Stimulated activated CD8-positive, alpha-beta memory T cell treated with anti-CD3 and anti-CD28 coated beads, Interleukin-7, amount 100 ng/mL, for 1 hour (primary cell): ENCODE measurements around the gene GTPBP1.

Source experiments
- DNase-seq, 2 donors: peaks; one replicate each; pipeline ENCODE4 v3.0.0-alpha.2; 2020; ENCODE audit warnings: low read depth in 2 of 2

Gene GTPBP1

DNA sequence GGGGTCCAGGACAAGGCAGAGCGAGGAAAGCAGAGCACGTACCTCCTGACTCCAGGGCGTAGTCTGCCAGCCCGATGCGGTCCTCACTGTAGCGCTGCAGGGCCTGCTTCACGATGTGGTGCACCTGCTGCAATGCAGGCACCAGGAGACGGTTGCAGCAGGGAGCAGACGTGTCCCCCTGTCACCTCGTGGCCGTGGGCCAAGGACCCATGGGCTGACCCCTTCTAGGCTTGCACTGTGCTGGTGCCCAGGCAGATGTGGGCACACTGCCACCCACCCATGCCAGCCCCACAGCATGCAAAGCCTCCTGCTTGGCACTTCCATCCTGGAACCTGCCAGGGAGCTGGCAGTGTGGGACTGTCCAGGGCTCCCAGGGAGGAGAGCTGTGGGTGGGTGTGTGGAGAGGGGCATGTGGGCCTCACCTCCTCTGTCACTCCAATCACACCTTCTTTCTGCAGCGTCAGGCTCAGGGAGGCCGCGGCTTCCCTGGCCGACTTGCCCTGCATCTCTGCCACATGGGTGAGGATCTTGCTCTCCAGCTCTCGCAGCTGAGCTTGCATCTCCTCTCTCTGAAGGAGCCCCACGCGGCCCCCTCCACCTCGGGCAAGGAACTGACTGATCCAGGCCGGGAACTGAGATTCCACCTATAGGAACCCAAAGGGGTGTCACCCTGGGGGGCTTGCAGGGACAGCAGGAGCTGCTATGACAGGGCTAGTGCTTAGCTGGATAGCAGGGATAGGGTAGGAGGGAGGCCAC, 33.7 kb downstream of the GTPBP1 start:
- DNase-seq, result no peak

DNA sequence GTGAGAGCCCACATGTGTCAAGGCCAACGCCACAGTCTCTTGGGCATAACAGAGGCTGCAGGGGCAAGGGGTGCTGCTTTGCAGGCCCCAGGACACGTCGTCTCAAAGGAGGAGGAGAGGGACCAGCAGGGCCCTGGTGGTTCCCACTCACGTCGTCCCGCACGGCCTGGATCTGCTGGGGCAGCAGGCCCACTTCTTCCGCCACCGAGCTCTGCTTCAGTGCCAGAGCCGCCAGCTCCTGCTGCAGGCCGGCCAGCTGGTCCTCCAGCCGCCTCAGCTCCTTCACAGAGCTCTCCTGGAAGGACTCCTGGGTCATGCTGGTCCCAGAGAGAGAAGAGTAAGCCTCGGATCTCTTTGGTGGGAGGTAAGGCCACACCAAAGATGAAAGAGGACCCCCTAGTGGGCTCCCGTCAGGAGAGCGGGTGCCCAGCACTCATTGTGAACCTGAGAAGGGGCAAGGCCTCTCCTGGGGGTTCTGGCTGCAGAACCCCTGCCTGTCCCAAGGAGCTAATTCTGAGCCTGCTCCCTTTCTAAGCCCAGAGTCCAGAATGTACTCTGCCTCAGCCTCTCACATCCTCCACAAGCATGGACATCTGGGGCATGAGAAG, 34.5 kb downstream of the GTPBP1 start:
- DNase-seq, result no peak

DNA sequence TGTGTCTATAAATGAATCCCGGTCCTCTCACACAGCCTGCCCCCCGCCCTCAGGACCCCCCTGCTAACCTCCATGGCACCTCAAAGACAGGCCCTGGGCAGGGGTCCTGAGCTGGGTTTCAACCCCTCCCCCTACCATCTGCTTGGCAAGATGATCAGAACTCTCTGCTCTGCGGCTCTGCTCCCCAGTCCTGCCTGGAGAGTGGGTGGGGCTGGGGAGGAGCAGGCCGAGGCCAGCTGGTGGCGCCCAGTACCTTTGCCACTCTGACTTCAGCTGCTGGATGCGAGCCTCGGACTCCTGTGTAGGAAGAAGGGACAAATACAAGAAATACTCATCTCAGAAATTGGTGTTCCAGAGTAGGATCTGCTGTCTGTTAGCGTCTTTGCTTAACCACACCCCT, 35.0 kb downstream of the GTPBP1 start:
- DNase-seq, result no peak

DNA sequence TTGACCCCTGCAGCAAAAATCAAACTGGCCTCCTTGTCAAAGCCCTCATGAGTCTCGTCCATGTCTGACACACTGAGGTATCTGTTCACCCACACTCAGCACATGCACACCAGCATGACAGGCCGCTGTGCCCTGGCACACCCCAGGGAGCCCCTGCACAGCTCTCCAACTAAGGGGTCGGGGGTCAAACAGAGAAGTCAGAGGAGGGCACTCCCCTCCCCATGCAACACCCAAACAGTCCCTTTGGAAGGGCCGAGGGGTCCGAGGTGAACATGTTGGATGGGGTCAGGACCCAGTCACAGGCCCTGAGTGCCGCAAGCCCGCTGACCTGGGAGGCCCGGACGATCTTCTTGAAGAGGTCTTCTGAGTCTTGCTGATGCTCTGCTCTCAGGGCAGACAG, 35.4 kb downstream of the GTPBP1 start:
- no peak for DNase-seq

DNA sequence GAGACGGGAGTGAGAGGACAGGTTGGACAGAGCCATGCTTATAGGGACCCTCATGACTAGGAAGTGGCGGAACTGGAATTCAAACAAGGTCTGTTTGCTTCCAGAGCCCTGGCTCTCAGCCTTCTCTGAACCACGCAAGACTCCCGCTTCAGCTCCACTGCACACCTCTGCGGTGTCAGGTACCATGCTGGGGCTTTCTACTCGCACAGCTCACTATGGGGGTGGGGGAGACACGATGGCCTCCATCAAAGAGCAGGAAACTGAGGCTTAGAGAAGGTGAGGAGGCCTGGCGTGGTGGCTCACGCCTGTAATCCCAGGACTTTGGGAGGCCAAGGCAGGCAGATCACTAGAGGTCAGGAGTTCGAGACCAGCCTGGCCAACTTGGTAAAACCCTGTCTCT, 35.8 kb downstream of the GTPBP1 start:
- no peak for DNase-seq

DNA sequence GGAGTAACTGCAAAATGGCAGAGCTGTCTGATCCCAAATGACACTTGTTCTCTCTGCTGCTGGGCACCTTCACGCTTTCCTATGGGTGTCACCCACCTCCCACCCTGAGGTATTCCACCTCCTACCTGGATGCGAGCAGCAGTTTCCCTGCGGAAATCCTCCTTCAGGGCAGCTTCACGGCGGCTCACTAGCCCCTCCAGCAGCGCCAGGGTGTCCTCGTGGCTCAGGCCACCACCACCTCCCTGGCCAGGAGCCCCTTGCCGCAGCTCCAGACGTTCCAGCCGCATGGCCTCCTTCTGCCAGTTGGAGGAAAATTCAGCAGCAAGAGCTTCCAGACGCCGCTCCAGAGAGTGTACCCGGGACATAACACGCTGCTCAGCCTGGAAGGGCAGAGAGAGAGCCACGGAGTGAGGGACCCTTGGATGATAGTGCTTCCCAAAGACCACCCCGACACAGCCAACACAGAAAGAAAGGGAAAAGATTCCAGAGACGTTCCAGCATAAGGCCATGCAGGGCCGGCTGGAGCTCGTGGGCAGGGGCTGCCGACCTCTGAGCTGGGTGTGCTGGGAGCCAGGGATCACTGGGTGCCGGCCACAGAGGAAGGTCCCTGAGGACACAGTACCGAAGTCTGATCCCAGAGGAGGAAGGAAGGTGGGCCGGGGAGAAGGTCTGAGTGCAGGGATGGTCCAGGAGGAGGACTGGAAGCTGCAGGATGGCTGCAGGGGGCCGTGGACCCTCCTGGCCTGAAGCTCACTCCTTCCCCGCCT, 36.6 kb downstream of the GTPBP1 start:
- no peak for DNase-seq

DNA sequence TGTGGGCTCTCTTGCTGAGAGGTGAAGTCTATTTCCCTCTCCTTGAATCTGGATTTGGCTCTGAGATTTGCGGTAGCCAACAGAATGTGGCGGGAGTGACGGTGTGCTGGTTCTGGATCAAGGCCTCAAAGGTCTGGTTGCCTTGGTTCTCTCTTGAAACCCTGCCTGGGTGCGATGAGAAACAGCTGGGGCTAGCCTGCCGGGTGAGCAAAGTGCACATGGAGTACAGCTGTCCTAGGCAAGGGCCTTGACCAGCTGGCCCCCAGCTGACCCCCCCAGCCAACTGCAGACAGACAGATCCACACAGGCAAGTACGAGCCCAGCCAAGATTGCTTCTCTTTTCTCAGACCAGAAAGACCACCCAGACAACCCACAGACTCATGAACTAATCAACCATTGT, 39.2 kb downstream of the GTPBP1 start:
- no peak for DNase-seq

DNA sequence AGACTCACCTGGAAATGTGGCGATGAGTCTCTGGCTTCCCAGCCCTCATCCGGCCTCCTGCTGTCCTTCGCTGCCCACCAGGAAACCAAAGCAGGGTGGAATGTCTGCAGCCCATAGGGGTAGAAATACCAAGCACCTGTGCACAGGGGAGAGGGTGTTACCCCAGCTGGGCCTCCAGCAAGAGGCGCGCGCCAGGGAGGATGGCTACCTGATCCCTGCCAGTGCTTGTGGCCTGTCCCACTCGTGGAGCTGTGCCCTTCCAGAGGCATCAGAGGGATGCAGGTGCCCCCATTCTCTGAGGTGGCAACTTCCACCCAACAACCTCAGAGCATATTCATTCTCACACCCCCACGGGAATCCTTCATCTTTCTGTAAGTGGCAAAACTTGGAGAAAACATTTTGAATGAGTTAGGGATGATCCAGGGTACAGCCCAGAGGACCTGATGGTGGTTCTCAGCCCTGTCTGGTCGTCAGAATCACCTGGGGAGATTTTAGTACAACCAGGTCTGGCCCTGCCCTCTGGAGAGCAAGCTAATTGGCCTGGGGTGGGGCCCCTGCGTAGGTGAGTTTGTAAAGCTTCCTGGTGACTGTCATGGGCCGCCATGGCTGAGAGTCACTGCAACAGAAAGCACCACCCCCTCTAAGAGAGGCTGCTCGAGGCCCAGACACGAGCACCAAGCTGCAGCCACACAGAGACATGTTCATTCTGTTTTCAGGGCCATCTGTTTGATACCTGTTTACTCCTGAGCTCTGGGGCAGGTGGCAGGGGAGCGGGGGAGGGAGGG, 40.1 kb downstream of the GTPBP1 start:
- DNase-seq, result no peak

DNA sequence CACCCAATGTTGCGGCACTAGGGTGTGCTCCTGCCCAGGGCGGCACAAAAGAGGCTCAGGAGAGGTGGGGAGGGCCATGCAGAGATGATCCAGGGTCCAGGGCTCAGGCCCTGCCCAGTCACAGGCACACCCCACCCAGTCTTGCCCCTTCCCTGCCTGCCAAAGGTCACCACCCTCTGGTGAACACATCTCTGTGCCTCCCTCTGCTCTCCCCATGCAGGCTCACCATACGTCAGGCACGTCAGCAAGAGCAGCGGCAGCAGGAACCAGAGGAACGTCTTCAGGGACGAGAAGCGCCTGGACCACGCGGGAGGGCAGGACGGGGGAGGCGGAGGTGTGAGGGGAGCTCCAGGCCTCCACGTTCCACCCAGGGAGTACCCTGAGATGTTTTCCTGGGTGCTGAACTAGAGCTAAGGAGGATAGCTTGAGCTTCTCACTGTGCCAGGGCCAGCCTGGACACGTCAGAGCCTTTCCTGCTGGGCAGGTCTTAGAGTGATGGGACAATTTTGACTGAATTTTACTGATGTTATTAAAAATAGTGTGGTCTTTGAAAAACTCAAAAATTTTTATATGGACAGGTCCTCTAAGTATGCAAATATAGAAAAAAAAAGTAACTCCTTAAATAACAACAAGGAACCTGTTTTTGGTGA, 42.9 kb downstream of the GTPBP1 start:
- DNase-seq, result no peak

DNA sequence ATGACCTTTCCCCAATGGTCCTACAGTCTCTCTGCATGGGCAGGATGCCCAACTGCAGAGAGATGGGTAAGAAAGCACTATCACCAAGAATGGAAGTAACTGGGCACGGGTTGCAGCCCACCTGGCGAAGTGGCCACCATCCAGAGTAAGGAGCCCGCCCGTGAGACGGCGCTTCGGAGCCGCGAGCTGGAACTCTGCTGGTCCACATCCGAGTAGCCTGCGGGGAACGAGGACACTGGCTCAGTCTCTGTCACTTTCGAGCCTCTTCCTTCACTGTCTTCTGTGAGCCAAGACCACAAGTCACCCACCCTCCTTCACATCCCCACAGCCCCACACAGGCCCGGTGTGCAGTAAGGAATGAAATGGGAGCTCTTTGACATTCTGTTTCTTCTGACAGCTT, 44.4 kb downstream of the GTPBP1 start:
- DNase-seq, result no peak

DNA sequence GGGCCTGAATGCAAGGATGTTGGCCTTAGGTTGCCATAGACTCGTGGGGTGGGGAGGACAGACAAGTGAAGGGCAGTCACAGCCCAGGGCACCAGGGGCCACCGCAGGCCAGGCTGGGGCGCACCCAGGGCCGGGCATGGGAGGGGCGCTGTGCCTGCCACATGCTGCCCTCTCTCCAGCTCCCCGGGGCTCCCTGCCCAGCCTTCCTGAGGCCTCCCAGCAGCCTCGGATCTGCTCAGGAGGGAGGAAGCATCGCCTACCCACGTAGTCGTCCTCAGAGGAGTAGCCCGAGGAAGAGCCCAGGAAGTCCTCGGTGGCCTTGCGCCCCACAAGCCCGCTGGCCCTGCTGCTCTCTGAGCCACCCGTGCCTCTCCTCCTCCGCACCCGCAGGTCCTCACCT, 44.9 kb downstream of the GTPBP1 start:
- no peak for DNase-seq

DNA sequence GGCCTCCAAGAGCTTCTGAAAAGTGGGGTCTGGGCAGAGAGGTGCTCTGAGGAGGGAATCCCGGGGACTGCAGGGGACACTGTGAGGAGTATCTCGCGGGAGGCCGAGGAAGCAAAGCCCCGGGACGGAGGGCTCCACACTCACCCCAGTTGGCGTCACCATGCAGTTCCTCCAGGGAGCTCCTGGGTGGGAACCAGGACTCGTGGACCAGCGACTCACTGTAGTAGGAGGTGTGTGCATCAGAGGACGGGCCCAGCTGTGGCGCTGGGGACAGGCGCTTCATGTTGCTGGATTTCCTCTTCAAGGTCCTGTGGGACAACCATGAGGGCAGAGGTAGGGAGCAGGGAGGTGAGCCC, 45.3 kb downstream of the GTPBP1 start:
- DNase-seq, result no peak

DNA sequence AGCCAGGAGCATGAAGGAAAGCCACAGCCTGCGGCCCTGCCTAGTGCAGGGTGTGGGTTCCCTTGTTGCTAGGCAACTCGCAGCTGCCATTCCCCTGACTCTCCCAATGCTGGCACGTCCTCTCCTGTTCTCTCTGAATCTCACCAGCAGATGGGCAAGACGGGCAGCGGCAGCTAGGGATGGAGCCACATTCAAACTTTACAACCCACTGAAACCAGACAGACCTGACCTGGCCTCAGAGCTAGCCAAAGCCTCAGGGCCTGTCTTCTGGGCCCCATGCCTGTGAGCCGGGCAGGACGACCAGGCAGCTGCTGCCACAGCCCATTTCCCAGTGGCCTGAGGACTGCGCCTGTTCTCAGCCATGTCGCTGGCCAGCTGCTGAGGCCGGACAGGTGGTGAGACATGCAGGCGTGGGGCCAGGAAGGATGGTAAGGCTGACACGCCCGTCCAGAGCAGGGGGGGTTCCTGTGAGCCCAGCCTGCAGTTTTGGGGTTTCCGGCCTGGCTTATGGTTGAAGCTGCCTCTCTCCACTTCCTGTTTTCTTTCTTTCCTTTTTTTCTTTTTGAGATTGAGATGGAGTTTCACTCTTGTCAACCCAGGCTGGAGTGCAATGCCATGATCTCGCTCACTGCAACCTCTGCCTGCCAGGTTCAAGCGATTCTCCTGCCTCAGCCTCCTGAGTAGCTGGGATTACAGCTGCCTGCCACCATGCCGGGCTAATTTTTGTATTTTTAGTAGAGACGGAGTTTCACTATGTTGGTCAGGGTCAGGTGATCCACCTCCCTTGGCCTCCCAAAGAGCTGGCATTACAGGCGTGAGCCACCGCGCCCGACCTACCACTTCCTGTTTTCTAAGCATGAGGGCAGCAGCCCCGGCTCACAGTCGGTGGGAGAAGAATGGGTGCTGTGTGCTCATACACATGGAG, 45.9 kb downstream of the GTPBP1 start:
- peak; percentile 45 to 46 for DNase-seq

DNA sequence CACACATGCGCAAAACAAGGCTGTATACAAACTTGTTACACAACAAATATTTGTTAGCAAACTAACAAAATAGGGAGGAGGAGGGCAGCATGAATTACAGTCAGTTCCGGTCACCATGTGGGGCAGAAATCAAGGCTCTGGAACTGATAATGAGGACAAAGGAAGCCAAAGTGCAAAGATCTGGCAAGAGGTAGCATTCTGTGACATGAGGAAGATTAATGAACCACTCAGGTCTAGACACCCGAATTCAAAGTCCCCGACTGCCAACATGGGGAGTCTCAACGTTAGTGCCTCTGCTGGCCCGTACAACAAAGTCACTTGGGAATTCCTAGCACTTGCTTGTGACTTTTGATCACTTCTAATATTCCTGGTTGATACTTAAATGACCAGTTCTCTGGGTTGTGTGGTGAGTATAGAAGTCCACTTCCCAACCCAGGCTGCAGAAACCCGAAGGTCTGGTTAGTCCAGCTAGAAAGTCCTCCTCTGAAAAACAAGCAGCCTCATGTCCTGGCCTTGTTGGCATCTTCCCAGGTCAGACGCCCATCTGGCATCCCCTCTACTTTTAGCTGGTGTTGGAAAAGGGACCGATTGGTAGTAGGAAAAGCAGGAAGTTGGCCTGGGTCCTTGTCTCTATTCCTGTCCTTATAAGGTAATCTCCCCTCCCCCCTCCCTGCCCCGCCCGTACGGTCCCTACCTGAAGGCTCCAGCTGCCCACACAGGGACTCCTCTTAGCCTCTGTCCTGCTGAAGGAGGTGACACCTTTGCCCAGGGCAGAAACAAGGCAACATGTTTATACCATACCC, 48.4 kb downstream of the GTPBP1 start:
- no peak for DNase-seq

DNA sequence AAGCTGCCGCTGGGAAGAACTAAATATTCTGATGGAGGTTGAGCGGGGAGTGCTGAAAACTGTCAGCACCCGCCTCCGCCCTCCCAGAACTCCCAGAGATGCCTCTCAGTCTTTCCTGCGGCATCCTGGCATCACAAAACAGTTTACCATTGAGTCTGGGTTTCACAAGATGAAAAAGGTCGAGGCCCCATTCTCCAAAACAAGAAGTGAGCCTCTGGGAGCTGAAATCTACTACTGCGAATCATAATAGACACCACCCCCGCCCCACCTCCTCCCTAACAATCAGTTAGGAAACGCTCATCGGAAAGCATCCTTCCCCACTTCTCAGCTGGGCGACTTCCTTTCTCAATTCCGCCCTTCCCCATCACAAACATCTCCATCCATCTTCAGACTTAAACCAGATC, 49.0 kb downstream of the GTPBP1 start:
- DNase-seq, result no peak

DNA sequence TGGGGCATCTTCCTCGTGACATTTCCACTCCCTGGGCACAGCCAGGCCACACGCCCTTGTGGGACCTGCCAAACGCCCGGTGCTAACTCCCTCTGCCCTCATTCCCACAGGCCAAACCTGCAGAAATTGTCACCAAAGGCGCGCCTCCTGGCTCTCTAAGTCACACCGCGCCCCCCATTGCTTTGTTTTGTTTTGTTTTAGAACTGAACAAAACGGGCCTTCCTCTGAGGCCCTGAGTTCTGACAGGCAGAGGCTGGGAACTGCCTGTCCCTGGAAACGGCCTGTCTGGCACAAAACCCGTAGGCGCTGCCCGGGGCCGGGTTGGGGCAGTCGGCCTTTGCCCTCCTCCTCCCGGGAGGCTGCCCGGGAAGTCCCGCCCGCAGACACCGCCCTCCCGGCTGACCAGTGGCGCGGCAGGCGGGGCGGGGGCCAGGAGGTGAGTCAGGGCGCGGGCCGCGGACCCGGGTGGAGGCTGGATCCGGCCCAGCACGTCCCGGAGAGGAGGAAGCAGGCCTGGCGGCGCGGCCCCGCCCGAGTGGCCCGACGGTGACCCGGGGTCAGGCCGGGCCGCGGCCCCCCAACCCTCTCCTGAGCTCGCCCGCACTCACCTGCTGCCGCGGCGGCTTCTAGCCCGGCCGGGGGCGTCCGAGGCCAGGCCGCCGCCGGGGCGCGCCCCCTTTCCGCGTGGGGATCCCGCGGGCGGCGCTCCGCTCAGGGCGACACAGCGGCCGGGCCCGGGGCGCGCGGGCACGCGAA, 49.6 kb downstream of the GTPBP1 start:
- DNase-seq, result peak in 1 of 2 donors; percentile 20

DNA sequence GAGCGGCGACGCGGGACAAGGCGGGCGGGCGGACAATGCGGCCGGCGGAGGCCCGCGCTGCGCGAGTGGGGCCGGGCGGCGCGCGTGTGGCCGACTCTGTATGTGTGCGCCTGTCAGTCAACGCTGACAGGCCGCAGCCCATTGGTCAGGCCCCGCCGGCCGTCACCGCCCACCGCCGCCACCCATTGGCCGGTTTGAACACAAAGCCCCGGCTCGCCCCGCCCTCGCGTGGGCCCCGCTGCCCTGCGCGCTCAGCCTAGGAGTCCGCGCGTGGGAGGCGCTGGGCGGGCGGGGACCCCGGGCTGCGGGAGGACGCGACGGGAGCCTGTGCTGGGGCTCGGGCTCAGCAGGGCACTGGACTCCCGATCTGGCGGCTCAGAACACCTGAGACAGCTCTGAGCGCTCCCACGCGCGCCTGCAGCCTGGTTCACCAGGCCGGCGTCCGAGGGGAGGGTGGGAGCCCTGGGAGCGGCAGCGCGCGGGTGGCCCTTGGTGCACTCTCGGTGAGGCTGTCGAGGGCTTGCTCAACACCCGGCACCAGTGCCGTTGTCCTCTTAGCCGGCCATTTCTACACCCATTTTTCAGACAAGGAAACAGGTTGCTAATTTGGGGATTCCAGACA, 50.3 kb downstream of the GTPBP1 start, which contains the start of gene SUN2:
Gene SUN2 (minus strand): TSS at position 88 of the 622 bp plus-strand sequence. CDS start 3,370 bp downstream, outside the sequence.
- DNase-seq, result peak; percentile 87 to 91

DNA sequence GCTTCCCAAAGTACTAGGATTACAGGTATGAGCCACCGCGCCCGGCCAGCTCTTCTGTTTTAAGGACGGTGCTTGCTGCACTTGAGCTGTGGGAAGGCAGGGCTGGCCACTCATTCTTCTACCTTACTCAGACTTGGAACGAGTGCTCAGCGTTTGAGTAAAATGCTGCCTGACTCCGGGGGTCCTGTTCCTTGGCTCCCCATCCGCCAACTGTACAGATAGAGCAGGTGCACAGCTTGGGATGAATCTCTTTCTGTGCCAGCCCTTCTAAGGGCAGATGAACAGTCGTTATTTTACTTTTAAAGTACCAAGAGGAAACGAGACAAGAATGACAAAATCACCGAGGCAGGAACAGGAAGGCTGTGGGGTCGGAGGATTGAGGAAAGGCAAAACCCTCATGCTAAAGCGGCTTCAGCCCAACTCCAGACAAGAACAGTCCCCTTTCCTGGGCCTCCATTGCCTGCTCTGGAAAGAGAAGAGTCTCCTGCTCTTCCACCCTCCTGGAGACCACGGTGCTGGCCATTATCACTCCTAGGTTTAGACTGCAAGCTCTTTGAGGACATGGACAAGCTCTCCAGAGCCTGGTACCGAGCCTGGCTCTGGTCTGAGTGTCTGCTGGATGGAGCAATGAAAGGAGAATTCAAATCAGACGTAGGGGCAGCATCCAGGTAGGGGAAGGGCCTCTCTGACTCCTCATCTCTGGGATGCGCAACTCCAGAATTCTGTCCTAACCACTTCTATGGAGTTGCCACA, 51.1 kb downstream of the GTPBP1 start:
- DNase-seq, result no peak
